IMR-90 (cell line): ENCODE data around the gene FAM124B. TPM values are rescaled to one million over a fixed set of nuclear protein-coding genes. Genes with fewer than 3 reads are reported as not detected.

Experiments
- ATAC-seq: fragments of 200-7000 bp; cut with Tn5 transposase; 2 replicates; pipeline ENCODE4 v1.9.1; 2020; ENCODE audit warnings: low read depth, mild to moderate bottlenecking, moderate library complexity
- BruUV-seq: library from RNA; stranded (reverse); fragments of 400-500 nt; replicated peaks from 2 replicates; lab custom pipeline; 2021; lab: Mats Ljungman, UMichigan
- CTCF ChIA-PET: fragments of 300-600 bp; formaldehyde crosslinking; extraction: SDS; loops from one replicate; lab custom pipeline; 2021; ENCODE audit warnings: antibody characterized with exemption; lab: Yijun Ruan, JAX
- POLR2A ChIA-PET: fragments of 300-600 bp; sonication (Branson Sonifier 250); formaldehyde crosslinking; loops from one replicate; lab custom pipeline; 2022; ENCODE audit warnings: antibody characterized with exemption; ENCODE audit not compliant: unreplicated experiment; lab: Charles Lee
- DNase-seq: peaks from one replicate; pipeline ENCODE4 v3.0.0; 2013
- H2AFZ ChIP-seq: replicated peaks from 2 replicates; pipeline ENCODE3; 2013; ENCODE audit warnings: low read length, mild to moderate bottlenecking; ENCODE audit not compliant: poor library complexity
- H2AK5ac ChIP-seq: 2 replicates; pipeline ENCODE4 v1.6.1; 2013; ENCODE audit warnings: low read depth, low read length, inconsistent platforms
- H2AK9ac ChIP-seq: replicated peaks from 2 replicates; pipeline ENCODE3; 2013; ENCODE audit warnings: mild to moderate bottlenecking, low read depth, low read length, moderate library complexity; ENCODE audit not compliant: poor library complexity
- H2BK120ac ChIP-seq: 2 replicates; pipeline ENCODE4 v1.6.1; 2013; ENCODE audit warnings: low read depth, low read length, inconsistent platforms
- H2BK15ac ChIP-seq: 3 replicates; pipeline ENCODE4 v1.6.1; 2013; ENCODE audit warnings: low read depth, low read length, inconsistent platforms
- H2BK20ac ChIP-seq: 2 replicates; pipeline ENCODE4 v1.6.1; 2013; ENCODE audit warnings: low read depth, mild to moderate bottlenecking, inconsistent platforms, low read length, moderate library complexity
- H2BK5ac ChIP-seq: 2 replicates; pipeline ENCODE4 v1.6.1; 2013; ENCODE audit warnings: mild to moderate bottlenecking, low read depth, low read length, inconsistent platforms; ENCODE audit not compliant: poor library complexity, severe bottlenecking
- H3K14ac ChIP-seq: replicated peaks from 2 replicates; pipeline ENCODE4 v1.6.1; 2013; ENCODE audit warnings: low read depth, low read length, inconsistent platforms
- H3K18ac ChIP-seq: 2 replicates; pipeline ENCODE4 v1.6.1; 2013; ENCODE audit warnings: low read depth, low read length, control low read depth
- H3K23ac ChIP-seq: 2 replicates; pipeline ENCODE4 v1.6.1; 2013; ENCODE audit warnings: low read depth, low read length, inconsistent platforms
- H3K27ac ChIP-seq: 2 replicates; pipeline ENCODE4 v1.5.1; 2013; ENCODE audit warnings: mild to moderate bottlenecking, control low read depth, low read length; ENCODE audit not compliant: insufficient read depth
- H3K27me3 ChIP-seq: 2 replicates; pipeline ENCODE4 v1.6.1; 2013; ENCODE audit warnings: low read length; ENCODE audit not compliant: control insufficient read depth, insufficient read depth
- H3K36me3 ChIP-seq: 2 replicates; pipeline ENCODE4 v1.6.1; 2013; ENCODE audit warnings: low read length, mixed read lengths; ENCODE audit not compliant: control insufficient read depth, insufficient read depth
- H3K4ac ChIP-seq: 2 replicates; pipeline ENCODE4 v1.6.1; 2013; ENCODE audit warnings: low read depth, low read length, inconsistent platforms
- H3K4me1 ChIP-seq: 2 replicates; pipeline ENCODE4 v1.6.1; 2013; ENCODE audit warnings: low read length, mixed read lengths; ENCODE audit not compliant: control insufficient read depth, insufficient read depth
- H3K4me2 ChIP-seq: 2 replicates; pipeline ENCODE4 v1.6.1; 2013; ENCODE audit warnings: low read depth, mild to moderate bottlenecking, control low read depth, low read length, moderate library complexity
- H3K4me3 ChIP-seq: 2 replicates; pipeline ENCODE4 v1.5.1; 2013; ENCODE audit warnings: low read depth, mild to moderate bottlenecking, control low read depth, low read length, moderate library complexity; ENCODE audit not compliant: insufficient read depth
- H3K56ac ChIP-seq: 2 replicates; pipeline ENCODE4 v1.6.1; 2013; ENCODE audit warnings: low read length, inconsistent platforms; ENCODE audit not compliant: insufficient read depth; ENCODE audit errors: extremely low read depth
- H3K79me1 ChIP-seq, 2 experiments: 2 replicates each; pipeline ENCODE4 v1.6.1; 2013; ENCODE audit warnings: low read length in 2 of 2, inconsistent platforms in 1 of 2, low read depth in 1 of 2
- H3K9ac ChIP-seq: 2 replicates; pipeline ENCODE4 v1.6.1; 2013; ENCODE audit warnings: low read depth, low read length, control low read depth
- H3K9me1 ChIP-seq: 2 replicates; pipeline ENCODE4 v1.6.1; 2013; ENCODE audit warnings: low read length, inconsistent platforms; ENCODE audit not compliant: insufficient read depth
- H3K9me3 ChIP-seq: 2 replicates; pipeline ENCODE4 v1.6.1; 2013; ENCODE audit warnings: low read length; ENCODE audit not compliant: control insufficient read depth, insufficient read depth
- H4K20me1 ChIP-seq: 2 replicates; pipeline ENCODE4 v1.6.1; 2013; ENCODE audit warnings: low read length, inconsistent platforms; ENCODE audit not compliant: insufficient read depth
- H4K5ac ChIP-seq: 2 replicates; pipeline ENCODE4 v1.6.1; 2013; ENCODE audit warnings: mild to moderate bottlenecking, low read depth, low read length, control low read depth
- H4K8ac ChIP-seq, 2 experiments: 2 replicates each; pipeline ENCODE4 v1.6.1; 2013; ENCODE audit warnings: low read depth in 2 of 2, low read length in 2 of 2, control low read depth in 1 of 2, inconsistent platforms in 1 of 2
- H4K91ac ChIP-seq: 2 replicates; pipeline ENCODE4 v1.6.1; 2013; ENCODE audit warnings: low read depth, low read length, inconsistent platforms; ENCODE audit not compliant: insufficient read depth
- BHLHE40 ChIP-seq: fragments of 150-350 bp; IDR thresholded peaks from 2 replicates; pipeline ENCODE4 v1.6.1; 2016; ENCODE audit warnings: mild to moderate bottlenecking, low read depth, low read length
- CEBPB ChIP-seq: IDR thresholded peaks from 2 replicates; pipeline ENCODE4 v1.6.1; 2012; ENCODE audit warnings: low read depth, low read length, improper control_type of control experiment
- CHD1 ChIP-seq: IDR thresholded peaks from 2 replicates; pipeline ENCODE4 v1.6.1; 2012; ENCODE audit warnings: low read depth, low read length, improper control_type of control experiment
- ELK1 ChIP-seq: fragments of 150-350 bp; IDR thresholded peaks from 2 replicates; pipeline ENCODE4 v1.6.1; 2016; ENCODE audit warnings: low read depth, mild to moderate bottlenecking, low read length, moderate library complexity, borderline replicate concordance
- MAFK ChIP-seq: IDR thresholded peaks from 2 replicates; pipeline ENCODE4 v1.6.1; 2012; ENCODE audit warnings: low read depth, low read length, improper control_type of control experiment
- MAZ ChIP-seq: IDR thresholded peaks from 2 replicates; pipeline ENCODE4 v1.6.1; 2012; ENCODE audit warnings: low read depth, mild to moderate bottlenecking, low read length, improper control_type of control experiment, moderate library complexity, borderline replicate concordance
- MXI1 ChIP-seq: IDR thresholded peaks from 2 replicates; pipeline ENCODE4 v1.6.1; 2012; ENCODE audit warnings: low read depth, mild to moderate bottlenecking, low read length, moderate library complexity, borderline replicate concordance
- POLR2A ChIP-seq: IDR thresholded peaks from 2 replicates; pipeline ENCODE4 v1.6.1; 2012; ENCODE audit warnings: mild to moderate bottlenecking, low read depth, low read length
- RAD21 ChIP-seq: IDR thresholded peaks from 2 replicates; pipeline ENCODE4 v1.6.1; 2012; ENCODE audit warnings: low read length, improper control_type of control experiment
- SMC3 ChIP-seq: fragments of 150-350 bp; IDR thresholded peaks from 2 replicates; pipeline ENCODE4 v1.6.1; 2016; ENCODE audit warnings: low read depth, mild to moderate bottlenecking, antibody characterized with exemption, low read length, moderate library complexity
- WGBS, 2 experiments: methylation state at CpG; one replicate each; pipeline versions ENCODE4 v1.1.5 to v1.1.7; 2013; ENCODE audit warnings: missing lambda C conversion rate in 2 of 2; ENCODE audit not compliant: insufficient read length in 1 of 2; ENCODE audit errors: extremely low coverage in 2 of 2; 5-methylcytosine and 5-hydroxymethylcytosine counted together
- dilution Hi-C: fragments of 300-500 bp; cut with HindIII; formaldehyde crosslinking; loops from one replicate; pipeline ENCODE4 v1.14.3; 2018; ENCODE audit warnings: low sequenced_read_pairs; ENCODE audit not compliant: unreplicated experiment
- in situ Hi-C: fragments of 300-500 bp; cut with MboI; formaldehyde crosslinking; loops from 3 replicates; pipeline ENCODE4 v1.14.3; 2019; ENCODE audit warnings: low sequenced_read_pairs, inconsistent platforms, mixed read lengths
- intact Hi-C: fragments of 100-400 bp; cut with micrococcal nuclease; formaldehyde crosslinking; loops from 2 replicates; pipeline ENCODE4 v1.10.0; 2022
- polyA plus RNA-seq, 3 experiments: library from polyadenylated mRNA; depleted of rRNA; stranded (reverse); fragments of >200 nt; gene quantifications; 2 replicates each; pipeline ENCODE4 v1.2.3, GENCODE V29; 2012; ENCODE audit warnings: low replicate concordance in 1 of 3
- total RNA-seq: library from RNA; depleted of rRNA; stranded (reverse); fragments of >200 nt; gene quantifications from 2 replicates; pipeline ENCODE4 v1.2.3, GENCODE V29; 2012

FAM124B gene
- total and polyA plus RNA-seq, 2 of the 4 experiments (the other 2 are of a cell fraction) = not detected

DNA sequence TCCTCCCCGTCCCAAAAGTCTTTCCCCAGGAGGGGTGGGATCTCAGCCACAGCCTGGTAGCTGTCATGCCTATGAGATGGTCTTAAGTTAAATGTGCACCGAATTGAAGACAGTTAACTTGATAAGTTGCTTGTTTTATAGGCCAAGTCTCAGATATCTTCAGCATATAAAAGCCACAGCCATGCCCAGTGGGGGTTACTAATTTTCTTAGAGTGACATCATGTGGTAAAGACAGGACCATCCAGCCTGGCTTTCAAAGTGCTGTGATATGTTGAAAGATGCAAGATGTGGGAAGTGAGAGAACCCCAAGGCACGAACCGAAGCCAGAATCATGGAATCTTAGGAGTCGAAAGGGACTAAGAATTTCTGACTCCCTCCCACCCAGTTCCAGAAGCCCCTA, 42.1 kb upstream of the FAM124B start:
- POLR2A ChIA-PET = no interaction called here
- in situ Hi-C loops = no loop called here
- no peak overlapping the region for H2AK5ac ChIP-seq

More for the DNA sequence above, 42.1 kb upstream of the FAM124B start:
- Histone ChIP-seq H3K9me1 (no peaks in the 10 kb centered on the region), H2BK5ac (no peak overlapping the region), H4K91ac (no peak overlapping the region), H3K79me1 (no peaks in the 10 kb centered on the region), H2BK120ac (no peak overlapping the region), H4K8ac (no peak overlapping the region), H3K4me1 (no peaks in the 10 kb centered on the region; the same call in 1 of the 2 replicates), H3K9ac (no peak overlapping the region), H3K18ac (no peak overlapping the region), H3K27me3 (no peaks in the 10 kb centered on the region; the same call in 1 of the 2 replicates), H4K5ac (no peak overlapping the region), H2AFZ (no peak overlapping the region), H2BK20ac (no peak overlapping the region), H3K4ac (no peak overlapping the region), H2BK15ac (no peak overlapping the region), H3K27ac (no peak overlapping the region), H3K14ac (no peak overlapping the region), H3K23ac (no peak overlapping the region), H3K4me2 (no peak overlapping the region), H2AK9ac (no peak overlapping the region), H4K20me1 (no peaks in the 10 kb centered on the region), H3K56ac (no peak overlapping the region), H3K9me3 (no peaks in the 10 kb centered on the region), H3K4me3 (no peak overlapping the region), H3K36me3 (no peaks in the 10 kb centered on the region)
- dilution Hi-C loops = no loop called here
- intact Hi-C loops = loop anchor here (10.0 kb wide), 1 partner anchor 201 kb away; no protein-coding TSS in a partner anchor
- ATAC-seq (no peak), DNase-seq (no peak)
- TF ChIP-seq ELK1 = no peak
- no peak for TF ChIP-seq POLR2A
- TF ChIP-seq MAZ = no peak
- TF ChIP-seq RAD21 = no peak
- no peak for TF ChIP-seq SMC3
- TF ChIP-seq CHD1 = no peak
- TF ChIP-seq MXI1 = no peak
- TF ChIP-seq CEBPB = no peak
- TF ChIP-seq BHLHE40 = no peak
- TF ChIP-seq MAFK = no peak
- no CpG with 5 or more reads among the region's 5 CpGs for WGBS, 2 experiments
- no TSS peak for BruUV-seq
- CTCF ChIA-PET = no interaction called here
